Measurements from ENCODE around the gene ITGA3.

GRCh38 chr17:50074227-50074626, 18.3 kb downstream of the ITGA3 start:
- TF ChIP-seq CTCF (IDR thresholded peaks at IDR 0.05 in 2 of 3, conservative IDR thresholded peaks at IDR 0.05 in 1 of 3; ENCODE audit: borderline replicate concordance in 1 of 3, insufficient read depth in 1 of 3, low read depth in 2 of 3, low read length in 2 of 3) (no peak), ZNF274 (IDR thresholded peaks at IDR 0.05; ENCODE audit: low read depth, low read length) (no peak), ZFX (IDR thresholded peaks at IDR 0.05) (no peak), SIN3A (IDR thresholded peaks at IDR 0.05; ENCODE audit: low read depth) (no peak), POLR2A (IDR thresholded peaks at IDR 0.05; ENCODE audit: borderline replicate concordance, extremely low read depth, insufficient read depth, insufficient read length) (no peak), POLR2AphosphoS5 (IDR thresholded peaks at IDR 0.05; ENCODE audit: low read depth, low read length) (no peak), SP1 (IDR thresholded peaks at IDR 0.05; ENCODE audit: low read depth) (no peak), EZH2 (IDR thresholded peaks at IDR 0.05) (no peak), REST (IDR thresholded peaks at IDR 0.05; ENCODE audit: low read depth) (no peak), MAX (IDR thresholded peaks at IDR 0.05) (no peak), RAD21 (IDR thresholded peaks at IDR 0.05; ENCODE audit: low read depth) (no peak), YY1 (IDR thresholded peaks at IDR 0.05; ENCODE audit: extremely low read depth, insufficient replicate concordance, low read depth, low read length) (no peak)
